ENCODE results near the gene DNHD1. TPM values are rescaled to one million over a fixed set of nuclear protein-coding genes. Genes with fewer than 3 reads are reported as not detected.
A peak's percentile ranks its signal among the peaks of the same experiment; 100 is the strongest.

Gene DNHD1
- total and polyA plus RNA-seq, 2 of the 4 experiments (the other 2 are of a cell fraction), result 1.8 to 3.6 TPM

- no peak for TF ChIP-seq RAD21 (IDR thresholded peaks at IDR 0.05; ENCODE audit: low read length)
- no peak for TF ChIP-seq SMC3 (IDR thresholded peaks at IDR 0.05; ENCODE audit: low read depth, low read length)
Measured at GRCh38 chr11:6602096-6602940, 105.2 kb downstream of the DNHD1 start (continued).

- Histone ChIP-seq H3K4me2 (ENCODE audit: low read depth, low read length) (peak within 1 kb of the TSS; percentile 95), H3K4me3 (ENCODE audit: insufficient read depth, low read depth, low read length) (peak within 1 kb of the TSS; percentile 90), H3K36me3 (ENCODE audit: control insufficient read depth, insufficient read depth, low read length) (peaks cover 38% of the 10 kb centered on the region), H3K4me1 (ENCODE audit: control insufficient read depth, insufficient read depth, low read length) (peaks cover 20% of the 10 kb centered on the region), H4K5ac (ENCODE audit: low read depth, low read length) (peak within 1 kb of the TSS; percentile 74), H3K9me1 (ENCODE audit: insufficient read depth, low read length) (peaks cover 28% of the 10 kb centered on the region), H2BK5ac (ENCODE audit: low read depth, low read length, poor library complexity, severe bottlenecking) (peak within 1 kb of the TSS; percentile 86), H3K23ac (ENCODE audit: low read depth, low read length) (peak within 1 kb of the TSS; percentile 85), H2AK5ac (ENCODE audit: low read depth, low read length) (peak within 1 kb of the TSS; percentile 98), H3K27me3 (ENCODE audit: control insufficient read depth, insufficient read depth, low read length) (no peaks in the 10 kb centered on the region), H4K20me1 (ENCODE audit: insufficient read depth, low read length) (peaks cover 8% of the 10 kb centered on the region; the same call in 1 of the 2 replicates), H3K14ac (replicated peaks; ENCODE audit: low read depth, low read length) (peak within 1 kb of the TSS; percentile 95), H4K8ac (ENCODE audit: low read depth in 2 of 2, low read length in 2 of 2) (peak within 1 kb of the TSS; percentile 64 to 82), H3K9ac (ENCODE audit: low read depth, low read length) (peak within 1 kb of the TSS; percentile 97), H2BK20ac (ENCODE audit: low read depth, low read length) (0 out of 2 replicates have a peak within 1 kb of the TSS, but pooled peaks have one; percentile 2), H2BK15ac (ENCODE audit: low read depth, low read length) (peak within 1 kb of the TSS; percentile 76; the same call in 2 of the 3 replicates), H3K27ac (ENCODE audit: insufficient read depth, low read length) (peak within 1 kb of the TSS; percentile 95), H2AK9ac (replicated peaks; ENCODE audit: low read depth, low read length, poor library complexity) (peak within 1 kb of the TSS; percentile 99), H2AFZ (replicated peaks; ENCODE audit: low read length, poor library complexity) (peak within 1 kb of the TSS; percentile 95), H3K79me1 (ENCODE audit: low read depth in 1 of 2, low read length in 2 of 2) (peaks cover 27 to 74% of the 10 kb centered on the region in 2 experiments), H2BK120ac (ENCODE audit: low read depth, low read length) (peak within 1 kb of the TSS; percentile 66), H4K91ac (ENCODE audit: insufficient read depth, low read depth, low read length) (peak within 1 kb of the TSS; percentile 92), H3K9me3 (ENCODE audit: control insufficient read depth, insufficient read depth, low read length) (no peaks in the 10 kb centered on the region), H3K56ac (ENCODE audit: extremely low read depth, insufficient read depth, low read length) (peak within 1 kb of the TSS; percentile 95), H3K4ac (ENCODE audit: low read depth, low read length) (peak within 1 kb of the TSS; percentile 98), H3K18ac (ENCODE audit: low read depth, low read length) (peak within 1 kb of the TSS; percentile 75)
- 0% methylated on average over 30 of the region's 72 CpGs; no CpG with 5 or more reads in 1 of the 2 experiments for WGBS, 2 experiments (ENCODE audit: extremely low coverage in 2 of 2, insufficient read length in 1 of 2)
- peak; percentile 80 for ATAC-seq (ENCODE audit: low read depth)
- dilution Hi-C loops (cut with HindIII; ENCODE audit: low sequenced_read_pairs, unreplicated experiment), result no loop called here
- DNase-seq, result peak; percentile 86
- intact Hi-C loops (cut with micrococcal nuclease), result loop anchor here (1.0 to 5.0 kb wide), 5 partner anchors 72 to 224 kb away; partner anchors contain the start of genes ARFIP2, MRPL17 and TIMM10B
- BruUV-seq (replicated peaks), result no TSS peak
- ChIA-PET CTCF (interaction anchor here (0.9 to 1.2 kb wide), 3 partner anchors 9 to 80 kb away, joined by 3 to 4 read pairs (median 3); partner anchors contain the start of gene MRPL17), POLR2A (ENCODE audit: unreplicated experiment) (interaction anchor here (1.4 kb wide), 1 partner anchor 9 kb away, joined by 3 read pairs; no protein-coding TSS in a partner anchor)
- in situ Hi-C loops (cut with MboI; ENCODE audit: low sequenced_read_pairs), result no loop called here
- TF ChIP-seq ELK1 (IDR thresholded peaks at IDR 0.05; ENCODE audit: borderline replicate concordance, low read depth, low read length), result no peak
- TF ChIP-seq POLR2A (IDR thresholded peaks at IDR 0.05; ENCODE audit: low read depth, low read length), result peak; percentile 30; the same call in 1 of the 2 replicates
- TF ChIP-seq RCOR1 (IDR thresholded peaks at IDR 0.05; ENCODE audit: insufficient replicate concordance, low read length), result no peak
- TF ChIP-seq SMC3 (IDR thresholded peaks at IDR 0.05; ENCODE audit: low read depth, low read length), result peak; percentile 31
- peak; percentile 97 for TF ChIP-seq MXI1 (IDR thresholded peaks at IDR 0.05; ENCODE audit: borderline replicate concordance, low read depth, low read length)
- peak; percentile 26 for TF ChIP-seq RAD21 (IDR thresholded peaks at IDR 0.05; ENCODE audit: low read length)
- no peak for TF ChIP-seq FOS (IDR thresholded peaks at IDR 0.05; ENCODE audit: low read depth, low read length)
- no peak for TF ChIP-seq USF2 (IDR thresholded peaks at IDR 0.05; ENCODE audit: low read depth, low read length)
- no peak for TF ChIP-seq MAFK (IDR thresholded peaks at IDR 0.05; ENCODE audit: low read depth, low read length)
- no peak for TF ChIP-seq RFX5 (IDR thresholded peaks at IDR 0.05; ENCODE audit: low read depth, low read length)
- no peak for TF ChIP-seq CHD1 (IDR thresholded peaks at IDR 0.05; ENCODE audit: low read depth, low read length)
Measured at GRCh38 chr11:6603287-6604080, 106.4 kb downstream of the DNHD1 start, which contains the start of the genes ILK and RRP8. TSS of gene ILK (plus strand) at chr11:6603774. CDS start at chr11:6604272, 498 bp downstream. TSS of gene RRP8 (minus strand) at chr11:6603616. CDS start at chr11:6603502, 114 bp downstream.
